ENCODE measurements around the gene LRRC43.

Gene LRRC43

DNA sequence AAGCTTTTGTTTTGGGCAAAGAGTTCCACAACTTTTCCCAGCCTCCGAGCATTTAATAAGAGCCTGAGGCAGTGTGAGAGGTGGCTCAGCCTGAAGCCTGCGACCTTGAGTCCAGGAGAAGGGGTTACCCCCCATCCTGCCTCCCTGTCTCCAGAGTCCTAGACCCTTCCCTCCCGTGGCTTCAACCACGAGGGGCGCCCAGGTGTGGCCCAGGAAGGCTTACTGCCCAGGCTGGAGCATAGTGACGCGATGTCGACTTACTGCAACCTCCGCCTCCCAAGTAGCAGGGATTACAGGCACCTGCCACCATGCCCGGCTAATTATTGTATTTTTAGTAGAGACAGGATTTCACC, 641 bp downstream of the LRRC43 start:
- TF ChIP-seq, protein P1, sequence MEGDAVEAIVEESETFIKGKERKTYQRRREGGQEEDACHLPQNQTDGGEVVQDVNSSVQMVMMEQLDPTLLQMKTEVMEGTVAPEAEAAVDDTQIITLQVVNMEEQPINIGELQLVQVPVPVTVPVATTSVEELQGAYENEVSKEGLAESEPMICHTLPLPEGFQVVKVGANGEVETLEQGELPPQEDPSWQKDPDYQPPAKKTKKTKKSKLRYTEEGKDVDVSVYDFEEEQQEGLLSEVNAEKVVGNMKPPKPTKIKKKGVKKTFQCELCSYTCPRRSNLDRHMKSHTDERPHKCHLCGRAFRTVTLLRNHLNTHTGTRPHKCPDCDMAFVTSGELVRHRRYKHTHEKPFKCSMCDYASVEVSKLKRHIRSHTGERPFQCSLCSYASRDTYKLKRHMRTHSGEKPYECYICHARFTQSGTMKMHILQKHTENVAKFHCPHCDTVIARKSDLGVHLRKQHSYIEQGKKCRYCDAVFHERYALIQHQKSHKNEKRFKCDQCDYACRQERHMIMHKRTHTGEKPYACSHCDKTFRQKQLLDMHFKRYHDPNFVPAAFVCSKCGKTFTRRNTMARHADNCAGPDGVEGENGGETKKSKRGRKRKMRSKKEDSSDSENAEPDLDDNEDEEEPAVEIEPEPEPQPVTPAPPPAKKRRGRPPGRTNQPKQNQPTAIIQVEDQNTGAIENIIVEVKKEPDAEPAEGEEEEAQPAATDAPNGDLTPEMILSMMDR (conservative IDR thresholded peaks at IDR 0.05; ENCODE audit: low read depth, low read length): no peak
- DNase-seq (ENCODE audit: low read depth): no peak
- H3K4me3 ChIP-seq (ENCODE audit: low read length): peak overlapping the region; percentile 54

- H3K4me3 ChIP-seq (ENCODE audit: low read length): no peak overlapping the region
- TF ChIP-seq, protein P1 (conservative IDR thresholded peaks at IDR 0.05; ENCODE audit: low read depth, low read length): no peak
- no peak for DNase-seq (ENCODE audit: low read depth)
Measured at GRCh38 chr12:122184517-122184916, 1.6 kb downstream of the LRRC43 start.

GRCh38 chr12:122185079-122185478, 2.2 kb downstream of the LRRC43 start:
- DNase-seq (ENCODE audit: low read depth): no peak
- H3K4me3 ChIP-seq (ENCODE audit: low read length): no peak overlapping the region
- TF ChIP-seq, protein P1 (conservative IDR thresholded peaks at IDR 0.05; ENCODE audit: low read depth, low read length): no peak

- no peak overlapping the region for H3K4me3 ChIP-seq (ENCODE audit: low read length)
- TF ChIP-seq, protein P1 (conservative IDR thresholded peaks at IDR 0.05; ENCODE audit: low read depth, low read length): no peak
- no peak for DNase-seq (ENCODE audit: low read depth)
Measured at GRCh38 chr12:122185494-122186082, 2.7 kb downstream of the LRRC43 start.

GRCh38 chr12:122187466-122187865, 4.5 kb downstream of the LRRC43 start:
- TF ChIP-seq, protein P1 (conservative IDR thresholded peaks at IDR 0.05; ENCODE audit: low read depth, low read length): no peak
- no peak overlapping the region for H3K4me3 ChIP-seq (ENCODE audit: low read length)
- DNase-seq (ENCODE audit: low read depth): no peak

GRCh38 chr12:122189626-122190475, 6.9 kb downstream of the LRRC43 start:
- TF ChIP-seq, protein P1 (conservative IDR thresholded peaks at IDR 0.05; ENCODE audit: low read depth, low read length): no peak
- no peak for DNase-seq (ENCODE audit: low read depth)
- no peak overlapping the region for H3K4me3 ChIP-seq (ENCODE audit: low read length)

Measured in retinal pigment epithelial cell (primary cell).